ENCODE data around the gene TEX12.

DNA sequence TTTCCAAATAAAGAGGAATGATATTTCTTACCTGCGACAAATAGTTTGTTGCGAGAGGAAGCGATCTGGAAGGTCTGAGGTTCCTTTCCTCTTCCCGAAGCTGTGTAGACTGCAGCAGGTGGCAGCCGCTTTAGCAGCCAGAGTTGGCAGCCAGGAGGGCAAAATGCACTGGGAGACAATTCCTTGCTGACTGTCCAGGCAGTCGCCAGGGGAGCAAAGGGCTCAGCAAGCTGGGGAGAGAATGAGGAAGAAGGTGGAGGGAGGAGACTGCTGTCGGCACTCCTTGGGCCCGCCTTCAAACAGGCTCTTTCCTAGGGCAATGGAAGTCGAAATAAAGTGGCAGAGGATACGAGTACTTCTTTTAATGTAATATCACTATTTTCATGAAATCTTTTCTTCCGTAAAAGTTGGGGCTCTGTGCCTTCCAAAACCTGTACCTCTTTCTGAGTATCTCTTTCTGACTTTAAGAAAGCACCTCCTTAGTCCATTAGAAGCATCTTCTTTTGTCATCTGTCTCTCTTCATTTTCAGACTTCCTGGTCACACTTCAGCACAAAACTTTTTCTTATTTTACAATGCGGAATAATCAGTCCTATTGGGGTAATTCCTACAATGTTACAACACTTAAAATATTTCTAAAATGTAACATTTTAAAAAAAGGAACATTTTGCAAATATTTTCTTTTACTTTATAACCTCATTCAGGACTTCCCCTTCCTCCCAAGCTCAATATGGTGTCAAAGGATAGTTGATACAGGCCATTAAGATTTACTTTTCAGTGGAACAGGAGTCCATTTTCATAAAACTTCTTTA is 3.1 kb upstream of the TEX12 start, which contains the start of gene IL18:
- TF ChIP-seq, protein P1, sequence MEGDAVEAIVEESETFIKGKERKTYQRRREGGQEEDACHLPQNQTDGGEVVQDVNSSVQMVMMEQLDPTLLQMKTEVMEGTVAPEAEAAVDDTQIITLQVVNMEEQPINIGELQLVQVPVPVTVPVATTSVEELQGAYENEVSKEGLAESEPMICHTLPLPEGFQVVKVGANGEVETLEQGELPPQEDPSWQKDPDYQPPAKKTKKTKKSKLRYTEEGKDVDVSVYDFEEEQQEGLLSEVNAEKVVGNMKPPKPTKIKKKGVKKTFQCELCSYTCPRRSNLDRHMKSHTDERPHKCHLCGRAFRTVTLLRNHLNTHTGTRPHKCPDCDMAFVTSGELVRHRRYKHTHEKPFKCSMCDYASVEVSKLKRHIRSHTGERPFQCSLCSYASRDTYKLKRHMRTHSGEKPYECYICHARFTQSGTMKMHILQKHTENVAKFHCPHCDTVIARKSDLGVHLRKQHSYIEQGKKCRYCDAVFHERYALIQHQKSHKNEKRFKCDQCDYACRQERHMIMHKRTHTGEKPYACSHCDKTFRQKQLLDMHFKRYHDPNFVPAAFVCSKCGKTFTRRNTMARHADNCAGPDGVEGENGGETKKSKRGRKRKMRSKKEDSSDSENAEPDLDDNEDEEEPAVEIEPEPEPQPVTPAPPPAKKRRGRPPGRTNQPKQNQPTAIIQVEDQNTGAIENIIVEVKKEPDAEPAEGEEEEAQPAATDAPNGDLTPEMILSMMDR (conservative IDR thresholded peaks at IDR 0.05; ENCODE audit: low read depth, low read length), result no peak
- no peak for TF ChIP-seq MXI1 (IDR thresholded peaks at IDR 0.05; ENCODE audit: borderline replicate concordance, low read depth, low read length)
- TF ChIP-seq POLR2A (IDR thresholded peaks at IDR 0.05; ENCODE audit: low read depth, low read length), result no peak
- no peak for TF ChIP-seq SMC3 (IDR thresholded peaks at IDR 0.05; ENCODE audit: low read depth, low read length)

All from IMR-90 (cell line).